GM04504 (cell line): ENCODE data around the gene CBX1.
"Not testable (repeated sequence)": the region's sequence is repeated elsewhere in the genome, so short reads cannot be mapped to it uniquely, and the experiment has no call there.

Experiments
- DNase-seq: peaks from one replicate; pipeline ENCODE4 v3.0.0-alpha.2; 2012; ENCODE audit warnings: low read depth

The CBX1 gene

GRCh38 chr17:48072811-48073210, 28.5 kb downstream of the CBX1 start:
- not testable (repeated sequence) for DNase-seq

GRCh38 chr17:48071654-48072053, 29.6 kb downstream of the CBX1 start:
- no peak for DNase-seq

- DNase-seq = no peak
Measured at GRCh38 chr17:48070195-48070594, 31.1 kb downstream of the CBX1 start.

- peak; percentile 40 for DNase-seq
Measured at GRCh38 chr17:48068491-48068961, 32.8 kb downstream of the CBX1 start.

- DNase-seq = not testable (repeated sequence)
Measured at GRCh38 chr17:48067808-48068207, 33.5 kb downstream of the CBX1 start.

GRCh38 chr17:48067245-48067644, 34.0 kb downstream of the CBX1 start:
- no peak for DNase-seq

- no peak for DNase-seq
Measured at GRCh38 chr17:48066656-48067055, 34.6 kb downstream of the CBX1 start.

GRCh38 chr17:48066192-48066591, 35.1 kb downstream of the CBX1 start:
- DNase-seq = no peak

- DNase-seq = no peak
Measured at GRCh38 chr17:48064638-48065037, 36.6 kb downstream of the CBX1 start.

- no peak for DNase-seq
Measured at GRCh38 chr17:48062273-48062672, 39.0 kb downstream of the CBX1 start.

- DNase-seq = no peak
Measured at GRCh38 chr17:48060249-48060648, 41.0 kb downstream of the CBX1 start.

- no peak for DNase-seq
Measured at GRCh38 chr17:48059125-48059668, 42.1 kb downstream of the CBX1 start.

GRCh38 chr17:48058393-48059124, 42.7 kb downstream of the CBX1 start:
- no peak for DNase-seq

- DNase-seq = no peak
Measured at GRCh38 chr17:48057626-48058025, 43.7 kb downstream of the CBX1 start.

GRCh38 chr17:48056879-48057278, 44.4 kb downstream of the CBX1 start:
- DNase-seq = no peak

GRCh38 chr17:48056246-48056745, 45.0 kb downstream of the CBX1 start:
- no peak for DNase-seq

- peak; percentile 62 for DNase-seq
Measured at GRCh38 chr17:48055531-48056245, 45.6 kb downstream of the CBX1 start.

- DNase-seq = peak; percentile 50
Measured at GRCh38 chr17:48054238-48055185, 46.8 kb downstream of the CBX1 start.

GRCh38 chr17:48053758-48054237, 47.5 kb downstream of the CBX1 start:
- DNase-seq = no peak

- DNase-seq = no peak
Measured at GRCh38 chr17:48052956-48053757, 48.1 kb downstream of the CBX1 start.
